Stimulated activated CD8-positive, alpha-beta memory T cell treated with anti-CD3 and anti-CD28 coated beads, Interleukin-7, amount 100 ng/mL, for 1 hour (primary cell): Measurements from ENCODE around the gene ZNF697.
A peak's percentile ranks its signal among the peaks of the same experiment; 100 is the strongest.
"Not testable (repeated sequence)": the region's sequence is repeated elsewhere in the genome, so short reads cannot be mapped to it uniquely, and the experiment has no call there.

Experiments used
- DNase-seq, 2 donors: peaks; one replicate each; pipeline ENCODE4 v3.0.0-alpha.2; 2020; ENCODE audit warnings: low read depth in 2 of 2

The ZNF697 gene

GRCh38 chr1:119631433-119632102 lies 16.5 kb downstream of the ZNF697 start:
- DNase-seq: no peak

DNA sequence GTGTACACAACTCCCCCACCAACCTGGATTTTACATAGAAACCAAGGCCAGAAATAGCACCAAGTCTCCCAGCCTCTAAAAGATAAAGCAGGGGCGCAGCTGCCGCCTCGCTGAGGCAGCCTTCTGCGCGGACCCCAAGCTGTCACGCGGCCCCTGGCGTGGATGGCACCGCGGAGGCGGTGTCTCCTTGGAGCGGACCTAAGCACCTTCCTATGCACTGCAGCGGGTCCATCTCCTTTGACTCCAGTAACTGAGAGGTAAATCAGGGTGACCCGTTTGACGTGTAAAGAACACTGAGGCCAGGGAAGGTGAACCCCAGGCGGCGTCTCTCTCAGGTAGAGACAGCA lies 17.0 kb downstream of the ZNF697 start:
- no peak for DNase-seq

DNA sequence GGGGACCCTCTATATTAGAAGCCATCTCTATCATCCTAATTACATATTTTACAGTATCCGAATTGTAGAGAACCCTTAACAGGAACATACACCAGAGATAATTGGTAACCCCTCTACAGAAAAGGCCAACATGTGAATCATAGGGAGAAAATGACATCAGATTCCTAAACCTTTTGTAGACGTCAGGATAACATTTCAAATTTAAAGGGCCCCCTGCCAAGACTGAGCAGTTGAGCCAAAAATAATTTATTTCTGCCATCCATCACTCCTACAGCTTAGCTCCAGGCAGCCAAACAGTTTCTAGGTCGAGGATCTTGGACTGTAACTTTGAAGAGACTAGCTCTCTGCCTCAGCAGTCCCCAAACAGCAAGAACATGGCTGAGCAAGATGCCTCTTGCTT lies 21.2 kb downstream of the ZNF697 start:
- no peak for DNase-seq

DNA sequence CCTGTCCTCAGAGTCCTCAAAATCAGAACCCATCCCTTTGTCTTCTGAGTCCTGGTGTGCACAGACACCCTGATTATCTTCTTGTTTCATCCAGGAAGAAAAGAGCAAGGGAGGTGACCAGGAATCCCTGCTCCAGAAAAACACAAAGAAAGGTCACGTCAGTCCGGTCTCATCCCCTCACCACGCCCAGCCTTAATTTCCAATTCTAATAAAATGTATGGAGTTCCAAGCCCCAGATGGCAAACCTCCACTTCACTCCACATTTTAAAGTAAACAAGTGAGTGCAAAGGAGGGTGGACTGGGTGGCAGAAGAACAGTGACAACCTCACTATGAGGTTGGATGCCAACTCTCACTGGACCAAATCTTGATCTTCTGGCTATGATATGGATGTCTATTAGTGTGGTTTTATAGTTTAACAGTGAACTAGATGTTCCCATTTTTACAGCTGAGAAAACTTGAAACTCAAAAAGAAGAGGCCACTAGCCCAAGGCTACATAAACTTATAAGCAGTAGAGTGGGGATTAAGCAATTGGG lies 22.0 kb downstream of the ZNF697 start:
- DNase-seq: no peak

DNA sequence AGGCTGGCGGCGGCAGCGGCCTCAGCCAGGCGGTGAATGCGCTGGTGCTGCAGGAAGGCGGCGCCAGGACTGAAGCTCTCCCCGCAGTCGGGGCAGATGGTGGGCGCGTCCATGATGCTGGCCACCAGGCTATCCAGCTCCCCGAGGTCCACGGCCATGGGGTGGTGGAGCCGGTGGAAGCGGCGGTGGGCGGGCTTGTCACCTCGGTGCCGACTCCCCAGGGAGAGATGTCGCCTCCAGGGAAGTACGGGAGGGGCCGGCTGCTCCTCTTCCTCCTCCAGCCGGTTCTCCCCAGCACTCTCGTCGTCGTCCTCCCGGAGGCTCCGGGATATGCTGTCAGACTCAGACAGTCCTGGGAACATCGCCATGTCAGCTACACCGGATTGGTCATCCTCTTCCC lies 24.4 kb downstream of the ZNF697 start:
- DNase-seq: no peak

GRCh38 chr1:119623193-119623515 lies 24.9 kb downstream of the ZNF697 start:
- DNase-seq: no peak

DNA sequence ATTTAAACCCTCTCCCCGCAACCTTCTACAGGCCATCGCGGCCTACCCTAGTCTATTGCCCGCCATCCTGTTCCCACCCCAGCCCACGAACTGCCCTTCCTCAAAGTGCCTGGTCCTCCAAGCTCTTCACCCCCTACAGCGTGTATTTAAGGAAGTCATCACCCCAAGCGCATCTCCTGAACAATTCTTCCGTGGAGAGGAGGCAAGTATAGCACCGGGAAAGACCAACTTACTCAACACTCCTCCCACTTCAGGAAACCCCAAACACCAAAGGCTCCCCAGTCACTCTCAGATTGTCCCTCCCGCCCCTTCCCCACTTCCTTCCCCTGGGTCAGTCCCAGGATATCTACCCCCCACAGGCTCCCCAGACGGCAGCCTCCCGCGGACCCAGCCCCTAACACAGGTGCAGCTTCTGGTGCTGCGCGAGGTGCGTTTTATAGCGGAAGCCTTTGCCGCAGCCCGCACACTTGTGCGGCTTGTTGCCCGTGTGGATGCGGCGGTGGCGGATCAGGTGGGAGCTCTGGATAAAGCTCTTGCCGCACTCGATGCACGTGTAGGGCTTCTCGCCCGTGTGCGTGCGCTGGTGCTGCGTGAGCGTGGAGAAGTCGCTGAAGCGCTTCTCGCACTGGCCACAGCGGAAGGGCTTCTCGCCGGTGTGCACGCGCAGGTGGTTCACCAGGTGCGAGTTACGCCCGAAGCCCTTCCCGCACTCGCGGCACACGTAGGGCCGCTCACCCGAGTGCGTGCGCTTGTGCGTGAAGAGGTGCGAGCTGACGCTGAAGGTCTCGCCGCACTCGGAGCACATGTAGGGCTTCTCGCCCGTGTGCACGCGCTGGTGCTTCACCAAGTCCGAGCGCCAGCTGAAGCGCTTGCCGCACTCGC lies 25.5 kb downstream of the ZNF697 start:
- DNase-seq: no peak

GRCh38 chr1:119621705-119622104 lies 26.4 kb downstream of the ZNF697 start:
- no peak for DNase-seq

DNA sequence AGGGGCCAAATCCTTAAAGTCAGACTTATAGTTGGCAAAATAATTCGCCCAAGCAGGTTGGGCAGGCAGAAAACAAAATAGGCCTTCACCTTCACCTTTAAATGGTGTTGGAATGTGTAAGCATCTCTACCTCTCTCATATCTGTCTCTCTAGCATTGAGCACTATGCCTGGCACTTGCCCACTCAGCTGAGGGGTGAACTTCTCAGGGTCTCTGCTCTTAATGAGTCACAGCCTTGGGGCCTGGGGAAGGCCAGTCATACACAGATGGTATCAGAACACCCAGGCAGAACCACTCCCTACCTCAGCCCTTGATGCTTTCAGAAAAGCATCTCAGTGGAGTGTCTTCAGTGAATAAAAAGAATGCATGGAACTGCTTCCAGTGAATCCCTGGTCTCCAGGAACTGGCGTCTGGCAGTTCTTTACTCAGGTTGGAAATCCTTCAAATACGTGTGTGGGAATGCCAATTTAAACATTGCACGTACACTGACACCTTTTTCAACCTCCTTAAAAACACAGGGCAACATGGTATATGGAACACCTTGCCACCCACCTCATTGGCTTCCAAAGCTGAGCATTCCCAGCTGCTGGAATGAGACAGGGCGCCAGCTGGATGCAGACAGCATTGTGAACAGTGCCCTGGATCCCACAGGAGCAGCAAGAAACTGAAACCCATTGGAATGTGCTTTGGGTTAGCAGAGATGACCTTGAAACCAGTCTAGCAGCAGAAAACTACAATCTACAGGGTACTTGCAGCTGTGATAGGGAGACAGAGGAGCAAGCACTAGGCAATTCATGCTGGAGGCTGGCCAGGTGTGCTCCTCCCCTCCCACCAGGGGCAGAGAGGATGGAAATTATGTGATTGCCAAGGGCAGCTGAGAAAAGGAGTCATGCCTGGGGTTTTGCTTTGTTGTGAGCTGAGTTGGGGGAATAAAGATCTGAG lies 30.0 kb downstream of the ZNF697 start:
- no peak for DNase-seq

- DNase-seq: not testable (repeated sequence)
These were observed 31.3 kb downstream of the ZNF697 start for GRCh38 chr1:119616748-119617147.

GRCh38 chr1:119615100-119615499 lies 33.0 kb downstream of the ZNF697 start:
- not testable (repeated sequence) for DNase-seq

- peak in 1 of 2 donors; percentile 20 for DNase-seq
These were observed 34.0 kb downstream of the ZNF697 start for GRCh38 chr1:119613769-119614720.

DNA sequence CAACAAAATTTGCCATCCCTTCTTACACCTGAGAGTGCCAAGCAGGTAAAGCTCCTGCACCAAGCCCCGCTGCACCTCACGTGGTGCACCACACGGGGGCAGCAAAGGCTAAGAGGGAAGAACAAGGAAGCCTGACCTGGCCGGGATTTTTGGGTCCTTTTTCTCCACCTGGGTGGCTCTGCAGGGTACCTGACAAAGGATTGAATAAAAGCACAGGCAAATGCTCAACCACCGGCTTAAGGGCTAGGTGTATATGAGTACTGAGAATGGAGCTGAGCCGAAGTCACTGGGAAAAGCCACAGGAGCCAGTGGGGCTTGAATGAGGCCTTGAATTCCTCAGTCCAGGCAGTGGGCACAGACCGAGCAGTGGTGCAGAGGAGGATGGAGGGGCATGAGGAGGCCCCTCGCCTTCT lies 36.4 kb downstream of the ZNF697 start:
- DNase-seq: peak; percentile 8 to 14

GRCh38 chr1:119608816-119609215 lies 39.2 kb downstream of the ZNF697 start:
- not testable (repeated sequence) for DNase-seq

DNA sequence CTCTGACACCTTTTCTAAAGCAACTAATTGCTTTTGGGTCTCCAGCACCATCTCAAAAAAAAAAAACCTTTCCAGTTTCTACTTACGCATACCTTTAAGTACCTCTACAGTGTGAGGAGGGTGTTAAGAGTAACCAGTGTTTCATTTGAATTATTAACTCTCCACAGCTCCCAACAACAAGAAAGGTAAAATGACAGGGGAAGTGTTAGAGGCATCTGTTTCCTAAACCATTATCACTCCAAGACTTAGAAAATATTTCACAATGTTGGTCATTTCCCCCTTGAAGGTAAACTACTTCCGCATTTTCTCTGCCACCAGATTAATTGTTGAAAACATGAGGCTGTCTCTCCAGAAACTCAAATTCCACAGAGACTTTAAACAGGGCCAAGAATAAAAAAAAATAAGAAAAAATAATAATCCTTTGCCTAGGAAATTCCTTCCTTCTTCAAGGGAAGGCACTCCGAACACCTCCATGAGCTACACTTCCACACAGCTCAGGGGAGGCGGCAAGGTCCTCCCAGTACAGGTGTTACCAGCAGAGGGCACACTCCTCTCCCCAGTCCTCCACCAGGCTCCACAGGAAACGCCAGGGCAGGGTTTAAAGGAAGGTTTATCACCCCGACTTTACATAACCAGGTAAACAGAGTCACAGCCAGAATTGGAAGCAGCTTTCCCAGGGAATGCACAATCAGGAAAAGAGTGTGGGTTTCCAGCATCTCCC lies 40.8 kb downstream of the ZNF697 start:
- DNase-seq: not testable (repeated sequence)

DNA sequence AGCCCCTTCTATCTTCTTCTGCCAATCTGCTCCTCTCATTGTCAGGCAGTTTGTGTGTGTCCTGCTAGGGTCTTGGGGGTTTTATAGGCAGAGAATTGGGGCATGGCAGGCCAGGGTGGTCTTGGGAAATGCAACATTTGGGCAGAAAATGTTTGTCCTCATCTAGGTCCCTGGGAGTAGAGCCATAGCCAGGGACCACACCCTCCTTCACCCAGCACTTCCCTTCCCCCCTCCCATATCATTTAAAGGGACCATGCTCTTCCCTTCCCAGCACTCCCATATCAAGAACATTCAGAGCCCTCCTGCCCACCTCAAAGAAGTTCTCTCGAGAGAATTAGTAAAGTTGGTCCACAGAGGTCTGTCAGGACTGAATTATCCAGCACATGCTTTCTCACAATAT lies 41.7 kb downstream of the ZNF697 start:
- no peak for DNase-seq

GRCh38 chr1:119605686-119606085 lies 42.4 kb downstream of the ZNF697 start:
- no peak for DNase-seq

DNA sequence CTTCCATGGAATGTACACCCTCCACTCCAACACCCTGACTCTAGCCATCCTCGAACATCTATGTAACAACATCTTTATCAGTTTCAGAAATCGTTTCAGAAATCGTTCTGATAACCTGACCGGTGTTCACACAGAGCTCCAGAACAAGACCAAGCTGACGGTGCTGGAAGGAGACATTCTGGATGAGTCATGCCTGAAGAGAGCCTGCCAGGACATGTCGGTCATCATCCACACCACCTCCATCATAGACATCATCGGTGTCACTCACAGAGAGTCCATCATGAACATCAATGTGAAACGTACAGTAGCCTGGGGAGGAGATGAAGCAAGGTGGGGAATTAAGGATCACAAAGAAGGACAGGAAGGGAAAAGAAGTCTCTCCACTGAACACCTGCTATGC lies 43.0 kb downstream of the ZNF697 start:
- DNase-seq: not testable (repeated sequence)

GRCh38 chr1:119603695-119604094 lies 44.4 kb downstream of the ZNF697 start:
- DNase-seq: no peak

DNA sequence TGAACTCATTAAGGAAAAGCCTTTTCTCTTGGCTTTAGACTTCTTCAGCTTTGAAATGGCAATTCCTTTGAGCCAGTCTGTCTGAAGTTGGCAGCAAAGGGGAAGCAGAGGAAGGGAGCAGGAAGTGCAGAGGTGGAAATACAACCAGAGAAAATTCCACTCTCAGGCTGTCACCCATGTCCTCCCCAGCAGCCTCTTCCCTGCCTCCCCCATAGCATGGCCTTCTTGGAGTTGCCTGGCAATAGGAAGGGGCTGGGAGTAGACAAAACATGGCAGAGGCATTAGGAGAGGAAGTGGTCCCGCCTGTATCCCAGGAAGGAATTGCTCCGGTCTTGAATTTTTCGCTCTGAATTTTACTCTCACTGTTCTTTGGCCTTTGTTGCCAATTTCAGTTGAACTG lies 44.8 kb downstream of the ZNF697 start:
- not testable (repeated sequence) for DNase-seq
